IPS-11a (cell line): Measurements from ENCODE around the gene EPHA3.

Source experiments
- H3K4me3 ChIP-seq: one replicate; pipeline ENCODE4 v1.5.1; 2013; ENCODE audit warnings: low read depth, low read length, control low read depth

Gene EPHA3

GRCh38 chr3:89107461-89108290 lies at the start of gene EPHA3:
EPHA3 (plus strand) TSS chr3:89107621; CDS start chr3:89107749, 128 bp downstream.
- H3K4me3 ChIP-seq: peak within 1 kb of the TSS; percentile 60

DNA sequence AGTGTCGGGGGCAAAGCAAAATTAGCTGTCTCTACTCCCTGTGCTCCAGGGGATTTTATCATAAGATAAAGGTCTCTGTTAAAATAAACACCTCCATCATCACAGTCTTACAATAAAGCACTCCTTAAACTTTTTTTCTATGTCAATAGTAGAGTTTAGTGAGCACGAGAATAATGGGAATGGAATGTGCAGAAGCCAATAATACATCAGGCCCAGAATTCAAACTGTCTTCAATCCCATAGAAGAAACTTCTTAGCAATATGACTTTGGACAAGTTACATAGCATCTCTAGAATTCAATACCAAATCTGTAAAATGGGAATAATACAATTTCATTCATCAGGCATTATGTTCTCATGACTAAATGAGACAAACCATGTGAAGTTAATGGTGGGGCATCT lies 49.0 kb upstream of the EPHA3 start:
- no peak overlapping the region for H3K4me3 ChIP-seq

- no peak overlapping the region for H3K4me3 ChIP-seq
These were observed 48.1 kb upstream of the EPHA3 start for GRCh38 chr3:89059211-89059925.

DNA sequence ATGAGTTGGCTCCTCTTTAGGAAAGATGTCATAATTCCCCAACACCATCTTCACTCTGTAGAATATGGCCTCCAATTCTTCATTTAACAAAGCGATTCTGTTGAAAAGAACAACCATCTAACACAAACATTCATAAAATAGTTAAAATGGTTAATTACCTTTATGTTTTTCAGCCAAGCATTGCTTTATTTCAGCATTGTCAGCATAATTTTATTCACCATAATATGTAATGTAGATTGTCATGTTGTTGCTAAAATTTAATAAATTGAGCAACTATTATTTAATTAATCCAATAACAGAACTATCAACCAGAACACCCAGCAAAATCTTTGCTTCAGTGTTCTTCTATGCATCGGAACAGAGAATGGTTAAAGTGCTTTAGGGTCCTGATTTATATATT lies 46.2 kb upstream of the EPHA3 start:
- no peak overlapping the region for H3K4me3 ChIP-seq

- H3K4me3 ChIP-seq: no peak overlapping the region
These were observed 39.7 kb upstream of the EPHA3 start for GRCh38 chr3:89067736-89068135.

- no peak overlapping the region for H3K4me3 ChIP-seq
These were observed 34.8 kb upstream of the EPHA3 start for GRCh38 chr3:89072642-89073041.

GRCh38 chr3:89079944-89080343 lies 27.5 kb upstream of the EPHA3 start:
- H3K4me3 ChIP-seq: no peak overlapping the region

DNA sequence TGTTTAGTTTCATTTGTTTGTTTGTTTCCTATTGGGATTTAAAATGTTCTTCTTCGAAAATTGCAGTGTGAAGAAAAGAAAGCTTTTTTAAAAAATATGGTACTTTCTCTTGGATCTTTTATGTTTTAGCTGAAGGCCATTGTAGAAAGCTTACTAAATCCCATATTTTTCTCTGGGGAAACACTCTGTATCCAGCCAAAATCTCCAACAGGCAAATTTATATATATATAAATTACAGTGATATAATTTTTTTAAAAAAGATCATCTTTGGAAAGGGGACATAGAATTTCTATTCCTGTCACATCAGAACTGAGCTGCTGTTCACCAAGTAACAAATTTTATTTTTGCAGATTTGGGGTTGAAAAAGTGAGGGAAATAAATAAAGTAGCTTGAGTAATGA lies 19.6 kb upstream of the EPHA3 start:
- no peak overlapping the region for H3K4me3 ChIP-seq

- H3K4me3 ChIP-seq: no peak overlapping the region
These were observed 9.2 kb upstream of the EPHA3 start for GRCh38 chr3:89098173-89098572.

DNA sequence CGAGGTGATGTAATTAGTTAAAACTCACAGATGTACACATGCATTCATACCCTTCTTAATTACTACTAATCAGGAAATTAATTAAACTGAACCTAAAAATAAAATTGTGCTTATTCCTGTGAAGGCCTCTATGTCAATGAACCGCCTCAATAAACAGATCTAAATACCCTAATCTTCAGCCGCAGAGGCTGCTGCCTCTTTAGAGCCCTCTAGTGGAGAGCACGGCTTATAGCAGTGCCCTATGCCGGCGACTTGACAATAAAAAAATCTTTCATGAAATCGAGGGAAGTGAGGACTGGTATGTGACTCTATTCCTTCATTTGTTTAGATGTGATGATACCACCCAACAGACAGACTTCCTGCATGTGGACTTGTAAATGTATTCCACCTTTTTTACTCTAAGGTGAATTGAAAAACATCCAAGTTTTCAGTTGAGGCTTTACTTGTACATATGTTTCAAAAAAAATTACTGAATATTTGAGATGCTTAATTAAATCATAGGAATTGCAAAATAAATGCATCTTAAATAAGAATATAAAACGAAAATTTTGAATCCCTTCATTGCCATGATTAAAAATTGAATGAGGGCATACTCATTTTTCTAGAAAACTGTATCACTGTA lies 8.3 kb upstream of the EPHA3 start:
- no peak overlapping the region for H3K4me3 ChIP-seq

DNA sequence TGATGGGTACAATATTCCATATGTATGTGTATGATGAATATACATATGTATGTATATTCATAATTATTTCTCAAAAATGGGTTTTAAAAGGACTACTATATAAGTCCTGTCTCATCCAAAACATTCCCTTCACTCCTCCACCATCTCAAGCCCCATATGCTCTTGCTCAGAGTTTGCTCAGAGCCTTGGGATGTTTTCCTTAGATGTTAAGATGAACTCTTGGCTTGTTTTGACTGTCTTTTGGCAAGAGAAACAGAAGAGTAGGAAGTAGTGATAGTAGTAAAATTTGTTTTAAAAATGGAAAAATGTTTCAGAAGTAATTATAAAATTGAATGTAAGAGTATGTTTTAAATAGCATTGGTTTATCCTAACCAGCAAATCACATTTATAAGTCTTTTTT lies 6.2 kb upstream of the EPHA3 start:
- H3K4me3 ChIP-seq: no peak overlapping the region

DNA sequence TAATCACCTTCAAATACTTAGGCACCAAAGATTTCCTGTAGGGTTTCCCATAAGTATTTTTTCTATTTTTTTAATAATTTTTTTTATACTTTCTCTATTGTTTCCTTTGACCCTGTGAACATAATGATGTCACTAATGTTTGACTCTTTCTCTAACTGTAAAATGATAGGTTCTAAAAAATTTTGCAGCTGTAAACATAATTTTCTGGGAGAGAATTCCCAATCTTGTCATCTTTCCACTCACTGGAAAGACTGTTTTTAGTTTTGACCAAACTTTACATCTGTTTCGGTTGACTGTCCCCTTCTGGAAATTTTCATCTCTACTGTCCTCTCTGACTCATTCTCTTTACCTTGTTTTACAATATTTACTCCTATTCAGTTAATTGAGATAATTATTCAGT lies 5.5 kb upstream of the EPHA3 start:
- H3K4me3 ChIP-seq: no peak overlapping the region

DNA sequence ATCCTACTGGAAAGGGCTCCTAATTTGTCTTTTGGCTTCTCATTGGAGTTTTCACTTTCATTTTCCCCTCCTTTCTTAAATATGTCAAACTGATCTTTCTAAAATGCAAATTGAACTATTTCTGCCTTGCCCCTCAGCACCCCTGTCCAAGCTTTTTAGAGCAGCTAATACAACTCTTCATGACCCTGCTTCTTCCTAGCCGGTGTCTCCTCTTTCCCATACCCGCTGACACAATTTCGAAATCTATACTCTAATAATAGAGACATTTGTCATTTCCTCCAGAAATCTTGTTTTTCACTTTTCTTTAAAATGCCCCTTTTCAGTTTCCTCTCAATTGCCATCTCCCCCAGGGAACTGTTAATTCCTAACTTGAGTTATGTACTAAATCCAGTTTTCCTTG lies 2.9 kb upstream of the EPHA3 start:
- H3K4me3 ChIP-seq: no peak overlapping the region

GRCh38 chr3:89105503-89105902 lies 1.9 kb upstream of the EPHA3 start:
- H3K4me3 ChIP-seq: no peak overlapping the region

GRCh38 chr3:89108291-89108550 lies 800 bp downstream of the EPHA3 start:
- H3K4me3 ChIP-seq: no peak overlapping the region

GRCh38 chr3:89113344-89113743 lies 5.9 kb downstream of the EPHA3 start:
- no peak overlapping the region for H3K4me3 ChIP-seq

DNA sequence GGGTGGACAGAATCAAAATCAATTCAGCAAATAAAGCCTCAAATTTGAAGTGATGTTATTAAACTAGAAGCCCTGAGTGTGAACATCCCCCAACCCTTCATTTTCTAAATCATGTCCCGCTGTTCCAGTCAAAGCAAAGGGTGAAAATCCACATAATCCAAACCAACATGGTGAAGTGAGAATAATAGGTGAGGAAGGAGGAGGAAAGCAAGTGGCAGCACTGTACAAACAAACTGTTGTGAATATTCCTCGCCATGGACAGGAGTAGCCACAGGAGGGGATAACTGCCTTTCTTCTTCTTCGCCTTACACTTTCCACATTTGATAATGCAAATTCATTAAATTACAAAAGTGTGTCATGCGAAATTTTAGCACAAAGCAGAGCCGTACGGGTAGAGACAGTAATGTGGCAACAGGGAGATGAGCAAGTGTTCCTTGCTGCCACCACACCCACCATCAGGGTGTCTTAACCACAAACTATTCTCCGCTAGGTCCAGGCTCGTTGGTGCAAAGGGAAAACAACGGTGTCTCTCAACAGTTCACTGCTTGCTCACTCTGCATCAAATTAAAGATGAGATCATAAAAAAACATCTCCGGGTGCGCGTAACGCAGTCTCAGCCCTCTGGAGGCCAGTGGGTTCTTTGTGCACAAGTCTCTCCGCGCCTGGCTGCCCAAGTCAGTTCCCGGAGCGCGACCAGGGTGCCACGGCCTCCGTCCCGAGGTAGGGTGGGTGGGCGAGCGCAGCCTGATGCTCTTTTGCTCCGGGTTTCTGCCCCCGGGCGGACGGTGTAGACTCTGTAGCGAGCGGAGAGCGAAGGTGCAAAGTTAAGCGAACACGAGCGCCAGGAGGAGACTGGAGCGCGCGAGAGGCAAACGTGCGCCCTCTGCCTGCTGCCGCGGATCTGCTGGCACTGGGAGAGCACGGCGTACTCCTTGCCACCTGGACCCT lies 6.7 kb downstream of the EPHA3 start:
- H3K4me3 ChIP-seq: peak overlapping the region; percentile 46

GRCh38 chr3:89114841-89115223 lies 7.4 kb downstream of the EPHA3 start:
- peak overlapping the region; percentile 46 for H3K4me3 ChIP-seq

GRCh38 chr3:89116476-89116875 lies 9.1 kb downstream of the EPHA3 start:
- no peak overlapping the region for H3K4me3 ChIP-seq

DNA sequence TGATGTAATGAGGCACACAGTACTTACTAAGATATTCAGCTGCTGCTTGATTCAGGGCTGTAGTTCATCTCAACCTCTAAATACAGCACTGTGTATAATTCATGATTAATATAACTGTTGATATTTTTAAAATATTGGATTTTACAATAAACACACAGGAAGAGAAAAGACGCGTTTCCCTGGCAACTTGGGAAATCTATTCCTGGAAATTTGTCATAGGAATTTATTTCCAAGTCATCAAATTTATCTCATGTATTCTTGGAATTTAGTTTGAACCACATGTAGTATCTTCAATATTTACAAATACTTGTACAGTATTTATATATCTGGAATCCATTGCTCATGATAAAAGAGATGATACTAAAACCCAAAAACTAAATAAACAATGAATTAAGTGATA lies 30.6 kb downstream of the EPHA3 start:
- H3K4me3 ChIP-seq: no peak overlapping the region

GRCh38 chr3:89139870-89140269 lies 32.4 kb downstream of the EPHA3 start:
- no peak overlapping the region for H3K4me3 ChIP-seq
